ENCODE data around the gene ICAM4. TPM values are rescaled to one million over a fixed set of nuclear protein-coding genes. Genes with fewer than 3 reads are reported as not detected.
"Not testable (repeated sequence)": the region's sequence is repeated elsewhere in the genome, so short reads cannot be mapped to it uniquely, and the experiment has no call there.

ICAM4 gene
- total RNA-seq, 2 experiments from 2014 or later = 0.52 to 0.70 TPM

DNA sequence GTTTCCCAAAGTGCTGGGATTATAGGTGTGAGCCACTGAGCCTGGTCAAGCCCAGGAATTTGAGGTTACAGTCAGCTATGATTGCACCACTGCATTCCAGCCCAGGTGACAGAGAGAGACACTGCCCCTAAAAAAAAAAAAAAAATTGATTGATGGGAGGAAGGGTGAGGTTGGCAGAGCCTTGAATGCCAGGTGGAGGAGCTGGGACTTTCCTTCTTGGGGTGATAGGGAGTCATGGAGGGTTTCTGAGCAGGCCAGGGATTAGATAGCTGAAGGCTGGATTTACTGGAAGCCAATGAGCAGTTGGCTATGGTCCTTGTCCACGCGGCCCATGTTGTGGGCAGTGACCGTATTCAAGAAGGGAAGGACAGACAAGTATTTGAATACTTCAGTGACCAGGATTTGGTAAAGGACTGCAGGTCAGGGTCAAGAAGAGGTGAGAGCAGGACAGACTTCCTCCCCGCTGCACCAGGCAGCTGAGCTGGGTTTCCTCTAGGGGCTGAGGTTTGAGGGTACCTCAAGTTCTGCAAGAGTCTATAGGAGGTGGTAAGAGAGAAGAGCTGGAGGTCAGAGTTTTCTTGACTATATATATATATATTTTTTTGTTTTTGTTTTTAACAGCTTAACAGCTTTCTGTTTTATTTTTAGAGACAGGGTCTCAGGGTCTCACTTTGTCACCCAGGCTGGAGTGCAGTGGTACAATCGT lies 6.9 kb upstream of the ICAM4 start:
- Mint-ChIP-seq H3K36me3 (ENCODE audit: low read depth) (peaks cover 31% of the 10 kb centered on the region), H3K27ac (no peak overlapping the region), H3K4me3 (no peak overlapping the region), H3K4me1 (ENCODE audit: low read depth) (no peaks in the 10 kb centered on the region), H3K27me3 (no peaks in the 10 kb centered on the region), H3K9me3 (no peaks in the 10 kb centered on the region)
- POLR2A ChIA-PET = interaction anchor here (0.7 to 1.1 kb wide), 2 partner anchors 8 to 9 kb away, joined by 6 to 9 read pairs; partner anchors contain the start of gene ICAM1
- H3K27me3 ChIP-seq (ENCODE audit: control insufficient read depth in 1 of 2, insufficient read depth in 2 of 2, low read length in 2 of 2) = no peaks in the 10 kb centered on the region
- no peaks in the 10 kb centered on the region for H3K9me3 ChIP-seq (ENCODE audit: control insufficient read depth in 1 of 2, insufficient read depth in 1 of 2, low read length in 2 of 2)
- ATAC-seq (ENCODE audit: poor library complexity) = no peak
- H3K27ac ChIP-seq (ENCODE audit: low read depth in 1 of 2, low read length in 2 of 2) = no peak overlapping the region
- H3K4me1 ChIP-seq (ENCODE audit: insufficient read depth, low read length) = no peaks in the 10 kb centered on the region
- DNase-seq = peak in 1 of 14 experiments; percentile 5
- peaks cover 36% of the 10 kb centered on the region for H3K36me3 ChIP-seq (ENCODE audit: insufficient read depth, low read length)
- TF ChIP-seq, protein P1, sequence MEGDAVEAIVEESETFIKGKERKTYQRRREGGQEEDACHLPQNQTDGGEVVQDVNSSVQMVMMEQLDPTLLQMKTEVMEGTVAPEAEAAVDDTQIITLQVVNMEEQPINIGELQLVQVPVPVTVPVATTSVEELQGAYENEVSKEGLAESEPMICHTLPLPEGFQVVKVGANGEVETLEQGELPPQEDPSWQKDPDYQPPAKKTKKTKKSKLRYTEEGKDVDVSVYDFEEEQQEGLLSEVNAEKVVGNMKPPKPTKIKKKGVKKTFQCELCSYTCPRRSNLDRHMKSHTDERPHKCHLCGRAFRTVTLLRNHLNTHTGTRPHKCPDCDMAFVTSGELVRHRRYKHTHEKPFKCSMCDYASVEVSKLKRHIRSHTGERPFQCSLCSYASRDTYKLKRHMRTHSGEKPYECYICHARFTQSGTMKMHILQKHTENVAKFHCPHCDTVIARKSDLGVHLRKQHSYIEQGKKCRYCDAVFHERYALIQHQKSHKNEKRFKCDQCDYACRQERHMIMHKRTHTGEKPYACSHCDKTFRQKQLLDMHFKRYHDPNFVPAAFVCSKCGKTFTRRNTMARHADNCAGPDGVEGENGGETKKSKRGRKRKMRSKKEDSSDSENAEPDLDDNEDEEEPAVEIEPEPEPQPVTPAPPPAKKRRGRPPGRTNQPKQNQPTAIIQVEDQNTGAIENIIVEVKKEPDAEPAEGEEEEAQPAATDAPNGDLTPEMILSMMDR (IDR thresholded peaks at IDR 0.05) = no peak
- CTCF ChIA-PET = interaction anchor here (1.1 to 2.3 kb wide), 2 partner anchors 10 to 109 kb away, joined by 3 to 5 read pairs; partner anchors contain the start of gene ICAM1
- no peak overlapping the region for H3K4me3 ChIP-seq (ENCODE audit: low read length)
- intact Hi-C loops (cut with DNase I, micrococcal nuclease) = no loop called here

DNA sequence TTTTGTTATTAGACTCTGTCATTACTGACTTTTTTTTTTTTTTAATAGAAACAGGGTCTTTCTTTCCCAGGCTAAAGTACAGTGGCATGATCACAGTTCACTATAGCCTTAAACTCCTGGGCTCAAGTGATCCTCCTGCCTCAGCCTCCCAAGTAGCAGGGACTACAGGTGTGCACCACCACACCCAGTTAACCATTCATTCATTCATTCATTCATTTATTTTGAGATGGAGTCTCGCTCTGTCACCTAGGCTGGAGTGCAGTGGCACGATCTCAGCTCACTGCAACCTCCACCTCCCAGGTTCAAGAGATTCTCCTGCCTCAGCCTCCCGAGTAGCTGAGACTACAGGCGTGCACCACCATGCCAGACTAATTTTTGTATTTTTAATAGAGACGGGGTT lies 4.7 kb upstream of the ICAM4 start:
- H3K4me3 Mint-ChIP-seq; intact Hi-C loops (cut with DNase I, micrococcal nuclease); H3K27ac Mint-ChIP-seq; H3K4me3 ChIP-seq (ENCODE audit: low read length); CTCF ChIA-PET; H3K27me3 ChIP-seq (ENCODE audit: control insufficient read depth in 1 of 2, insufficient read depth in 2 of 2, low read length in 2 of 2); H3K9me3 ChIP-seq (ENCODE audit: control insufficient read depth in 1 of 2, insufficient read depth in 1 of 2, low read length in 2 of 2); POLR2A ChIA-PET; H3K27ac ChIP-seq (ENCODE audit: low read depth in 1 of 2, low read length in 2 of 2); H3K9me3 Mint-ChIP-seq; DNase-seq; H3K27me3 Mint-ChIP-seq; ATAC-seq (ENCODE audit: poor library complexity): not testable (repeated sequence)
- Mint-ChIP-seq H3K4me1 (ENCODE audit: low read depth) (peaks cover 20% of the 10 kb centered on the region), H3K36me3 (ENCODE audit: low read depth) (peaks cover 43% of the 10 kb centered on the region)
- peaks cover 46% of the 10 kb centered on the region for H3K36me3 ChIP-seq (ENCODE audit: insufficient read depth, low read length)
- H3K4me1 ChIP-seq (ENCODE audit: insufficient read depth, low read length) = peaks cover 14% of the 10 kb centered on the region

DNA sequence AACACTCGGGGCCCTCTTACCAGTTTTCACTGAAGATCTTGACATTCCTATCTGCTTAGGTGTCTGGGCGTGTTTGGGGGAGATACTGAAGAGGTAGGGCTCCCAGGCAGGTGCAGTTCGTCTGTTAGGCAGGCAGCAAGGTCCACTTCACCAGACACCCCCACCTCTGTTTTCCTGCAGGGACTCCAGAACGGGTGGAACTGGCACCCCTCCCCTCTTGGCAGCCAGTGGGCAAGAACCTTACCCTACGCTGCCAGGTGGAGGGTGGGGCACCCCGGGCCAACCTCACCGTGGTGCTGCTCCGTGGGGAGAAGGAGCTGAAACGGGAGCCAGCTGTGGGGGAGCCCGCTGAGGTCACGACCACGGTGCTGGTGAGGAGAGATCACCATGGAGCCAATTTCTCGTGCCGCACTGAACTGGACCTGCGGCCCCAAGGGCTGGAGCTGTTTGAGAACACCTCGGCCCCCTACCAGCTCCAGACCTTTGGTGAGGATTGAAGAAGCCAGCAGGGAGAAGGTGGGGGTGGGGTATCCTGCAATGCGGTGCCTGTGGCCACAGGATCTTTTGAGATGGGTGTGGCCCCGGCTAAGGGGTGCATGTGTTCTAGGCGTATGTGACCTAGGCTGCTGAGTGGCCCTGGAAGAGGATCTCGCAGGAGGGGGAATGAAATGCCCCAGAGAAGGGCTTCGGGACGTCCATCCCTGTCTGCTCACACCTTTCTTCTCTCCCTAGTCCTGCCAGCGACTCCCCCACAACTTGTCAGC lies 3.3 kb upstream of the ICAM4 start:
- Histone ChIP-seq H3K27ac (ENCODE audit: low read depth in 1 of 2, low read length in 2 of 2) (no peak overlapping the region), H3K4me3 (ENCODE audit: low read length) (no peak overlapping the region), H3K4me1 (ENCODE audit: insufficient read depth, low read length) (peaks cover 28% of the 10 kb centered on the region), H3K27me3 (ENCODE audit: control insufficient read depth in 1 of 2, insufficient read depth in 2 of 2, low read length in 2 of 2) (peaks cover 15 to 18% of the 10 kb centered on the region in 2 experiments), H3K36me3 (ENCODE audit: insufficient read depth, low read length) (peaks cover 38% of the 10 kb centered on the region), H3K9me3 (ENCODE audit: control insufficient read depth in 1 of 2, insufficient read depth in 1 of 2, low read length in 2 of 2) (peaks cover 0 to 17% of the 10 kb centered on the region in 2 experiments)
- no peak overlapping the region for H3K27ac Mint-ChIP-seq
- DNase-seq = peak in 1 of 14 experiments; percentile 17
- peaks cover 32% of the 10 kb centered on the region for H3K4me1 Mint-ChIP-seq (ENCODE audit: low read depth)
- TF ChIP-seq, protein P1 (IDR thresholded peaks at IDR 0.05) = no peak
- intact Hi-C loops (cut with DNase I, micrococcal nuclease) = no loop called here
- peaks cover 34% of the 10 kb centered on the region for H3K36me3 Mint-ChIP-seq (ENCODE audit: low read depth)
- H3K4me3 Mint-ChIP-seq = no peak overlapping the region
- no peaks in the 10 kb centered on the region for H3K9me3 Mint-ChIP-seq
- ChIA-PET POLR2A (no interaction called here), CTCF (interaction anchor here (4.4 kb wide), 1 partner anchor 13 kb away, joined by 21 read pairs; the partner anchor contains the start of gene ICAM1)
- ATAC-seq (ENCODE audit: poor library complexity) = no peak
- H3K27me3 Mint-ChIP-seq = peaks cover 17% of the 10 kb centered on the region

Data from CD4-positive, alpha-beta T cell (primary cell).